SK-N-SH treated with all-trans-retinoic acid at 6 μM for 48 hours (cell line): ENCODE measurements around the gene RRAS.

ENCODE experiments used
- ATAC-seq: fragments of 200-7000 bp; cut with Tn5 transposase; 3 replicates; pipeline ENCODE4 v1.9.1; 2020; ENCODE audit warnings: mild to moderate bottlenecking, moderate library complexity
- ARNTL ChIP-seq: fragments of 450-650 bp; formaldehyde crosslinking; IDR thresholded peaks from 2 replicates; pipeline ENCODE4 v1.5.0; 2020; ENCODE audit warnings: low read depth, mild to moderate bottlenecking, moderate library complexity, borderline replicate concordance
- BACH2 ChIP-seq: fragments of 250-450 bp; sonication (Bioruptor Pico); IDR thresholded peaks from 2 replicates; pipeline ENCODE4 v1.9.0; 2021; ENCODE audit warnings: mild to moderate bottlenecking, borderline replicate concordance
- CSDC2 ChIP-seq: fragments of 250-450 bp; sonication (Bioruptor Pico); IDR thresholded peaks from 2 replicates; pipeline ENCODE4 v1.5.0; 2020; ENCODE audit warnings: mild to moderate bottlenecking, moderate library complexity
- CSRNP3 ChIP-seq: fragments of 250-450 bp; sonication (Bioruptor Pico); IDR thresholded peaks from 2 replicates; pipeline ENCODE4 v1.5.1; 2021; ENCODE audit warnings: mild to moderate bottlenecking, moderate library complexity
- ESRRG ChIP-seq: fragments of 250-450 bp; sonication (Bioruptor Pico); IDR thresholded peaks from 2 replicates; pipeline ENCODE4 v1.6.1; 2021; ENCODE audit warnings: mild to moderate bottlenecking
- ISL1 ChIP-seq: fragments of 250-450 bp; sonication (Bioruptor Pico); IDR thresholded peaks from 2 replicates; pipeline ENCODE4 v2.1.2; 2022; ENCODE audit warnings: mild to moderate bottlenecking, moderate library complexity
- OSR1 ChIP-seq: fragments of 250-450 bp; sonication (Bioruptor Pico); IDR thresholded peaks from 2 replicates; pipeline ENCODE4 v1.8.0; 2022; ENCODE audit warnings: moderate library complexity, mild to moderate bottlenecking, inconsistent platforms
- PPARA ChIP-seq: fragments of 250-450 bp; sonication (Bioruptor Pico); IDR thresholded peaks from 2 replicates; pipeline ENCODE4 v1.5.0; 2020; ENCODE audit warnings: mild to moderate bottlenecking, borderline replicate concordance
- RARB ChIP-seq: fragments of 250-450 bp; sonication (Bioruptor Pico); IDR thresholded peaks from 2 replicates; pipeline ENCODE4 v1.8.0; 2021; ENCODE audit warnings: mild to moderate bottlenecking, moderate library complexity
- SNAI2 ChIP-seq: fragments of 250-450 bp; sonication (Bioruptor Pico); IDR thresholded peaks from 2 replicates; pipeline ENCODE4 v1.5.0; 2020; ENCODE audit warnings: mild to moderate bottlenecking, moderate library complexity
- TCF4 ChIP-seq: fragments of 250-450 bp; sonication (Bioruptor Pico); IDR thresholded peaks from 2 replicates; pipeline ENCODE4 v1.8.0; 2021; ENCODE audit warnings: mild to moderate bottlenecking, moderate library complexity, borderline replicate concordance
- TOX ChIP-seq: fragments of 250-450 bp; sonication (Bioruptor Pico); IDR thresholded peaks from 2 replicates; pipeline ENCODE4 v1.8.0; 2021; ENCODE audit warnings: mild to moderate bottlenecking, moderate library complexity, borderline replicate concordance
- TSHZ2 ChIP-seq: fragments of 250-450 bp; sonication (Bioruptor Pico); IDR thresholded peaks from 2 replicates; pipeline ENCODE4 v1.5.0; 2020; ENCODE audit warnings: mild to moderate bottlenecking, moderate library complexity
- ZC3H10 ChIP-seq: fragments of 250-450 bp; sonication (Bioruptor Pico); IDR thresholded peaks from 2 replicates; pipeline ENCODE4 v1.5.1; 2021; ENCODE audit warnings: mild to moderate bottlenecking, moderate library complexity
- ZFP3 ChIP-seq: fragments of 250-450 bp; sonication (Bioruptor Pico); IDR thresholded peaks from 2 replicates; pipeline ENCODE4 v1.5.0; 2020; ENCODE audit warnings: mild to moderate bottlenecking, moderate library complexity
- ZFP30 ChIP-seq: fragments of 450-650 bp; formaldehyde crosslinking; IDR thresholded peaks from 2 replicates; pipeline ENCODE4 v1.5.0; 2022; ENCODE audit warnings: mild to moderate bottlenecking, moderate library complexity
- ZNF565 ChIP-seq: fragments of 450-650 bp; formaldehyde crosslinking; conservative IDR thresholded peaks from 2 replicates; pipeline ENCODE4 v1.5.0; 2020; ENCODE audit warnings: low read depth, mild to moderate bottlenecking, moderate library complexity
- ZNF70 ChIP-seq: fragments of 450-650 bp; formaldehyde crosslinking; IDR thresholded peaks from 2 replicates; pipeline ENCODE4 v1.5.0; 2020; ENCODE audit warnings: mild to moderate bottlenecking, moderate library complexity
- ZNF8 ChIP-seq: fragments of 450-650 bp; formaldehyde crosslinking; IDR thresholded peaks from 2 replicates; pipeline ENCODE4 v1.5.0; 2020; ENCODE audit warnings: mild to moderate bottlenecking, moderate library complexity
- TF ChIP-seq, protein P1 (sequence below): fragments of 250-450 bp; sonication (Bioruptor Pico); IDR thresholded peaks from 2 replicates; pipeline ENCODE4 v1.8.0; 2020; ENCODE audit warnings: mild to moderate bottlenecking, moderate library complexity, borderline replicate concordance
- TF ChIP-seq, protein P2 (sequence below): fragments of 250-450 bp; sonication (Bioruptor Pico); IDR thresholded peaks from 2 replicates; pipeline ENCODE4 v1.8.0; 2021; ENCODE audit warnings: low read depth, mild to moderate bottlenecking, moderate library complexity, borderline replicate concordance
- TF ChIP-seq, protein P3 (sequence below): fragments of 250-450 bp; sonication (Bioruptor Pico); IDR thresholded peaks from 2 replicates; pipeline ENCODE4 v1.5.1; 2020; ENCODE audit warnings: low read depth, mild to moderate bottlenecking, moderate library complexity

RRAS gene

GRCh38 chr19:49653466-49653806 is 13.5 kb upstream of the RRAS start (continued):
- TF ChIP-seq BACH2 (CRISPR knock-in tag) = no peak
- TF ChIP-seq ZNF70 (CRISPR knock-in tag) = no peak
- TF ChIP-seq TCF4 = no peak
- TF ChIP-seq ZNF565 (CRISPR knock-in tag) = no peak

DNA sequence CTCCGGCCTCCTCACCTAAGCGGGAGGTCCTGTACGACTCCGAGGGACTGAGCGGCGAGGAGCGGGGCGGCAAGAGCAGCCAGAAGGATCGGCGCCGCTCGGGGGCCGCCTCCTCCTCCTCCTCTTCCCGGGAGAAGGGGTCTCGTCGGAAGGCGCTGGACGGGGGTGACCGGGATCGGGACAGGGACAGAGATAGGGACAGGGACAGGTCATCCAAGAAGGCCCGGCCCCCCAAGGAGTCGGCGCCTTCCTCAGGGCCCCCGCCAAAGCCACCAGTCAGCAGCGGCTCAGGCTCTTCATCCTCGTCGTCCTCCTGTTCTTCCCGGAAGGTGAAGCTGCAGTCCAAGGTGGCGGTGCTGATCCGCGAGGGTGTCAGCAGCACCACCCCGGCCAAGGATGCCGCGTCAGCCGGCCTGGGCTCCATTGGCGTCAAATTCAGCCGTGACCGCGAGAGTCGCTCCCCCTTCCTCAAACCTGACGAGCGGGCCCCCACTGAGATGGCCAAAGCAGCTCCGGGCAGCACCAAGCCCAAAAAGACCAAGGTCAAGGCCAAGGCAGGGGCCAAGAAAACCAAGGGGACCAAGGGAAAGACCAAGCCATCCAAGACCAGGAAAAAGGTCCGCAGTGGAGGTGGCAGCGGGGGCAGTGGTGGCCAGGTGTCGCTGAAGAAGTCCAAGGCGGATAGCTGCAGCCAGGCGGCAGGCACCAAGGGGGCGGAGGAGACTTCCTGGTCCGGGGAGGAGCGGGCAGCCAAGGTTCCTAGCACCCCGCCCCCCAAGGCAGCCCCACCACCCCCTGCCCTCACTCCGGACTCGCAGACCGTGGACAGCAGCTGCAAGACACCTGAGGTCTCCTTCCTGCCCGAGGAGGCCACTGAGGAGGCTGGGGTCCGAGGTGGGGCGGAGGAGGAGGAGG is 12.9 kb upstream of the RRAS start:
- TF ChIP-seq OSR1 (no peak), ZC3H10 (CRISPR knock-in tag) (no peak), PPARA (CRISPR knock-in tag) (no peak)

GRCh38 chr19:49651820-49652550 is 12.0 kb upstream of the RRAS start:
- no peak for ATAC-seq
- TF ChIP-seq RARB (CRISPR knock-in tag) (no peak), ARNTL (CRISPR knock-in tag) (no peak), ESRRG (CRISPR knock-in tag) (no peak)

More for the DNA sequence above, 12.9 kb upstream of the RRAS start:
- no peak for ATAC-seq

DNA sequence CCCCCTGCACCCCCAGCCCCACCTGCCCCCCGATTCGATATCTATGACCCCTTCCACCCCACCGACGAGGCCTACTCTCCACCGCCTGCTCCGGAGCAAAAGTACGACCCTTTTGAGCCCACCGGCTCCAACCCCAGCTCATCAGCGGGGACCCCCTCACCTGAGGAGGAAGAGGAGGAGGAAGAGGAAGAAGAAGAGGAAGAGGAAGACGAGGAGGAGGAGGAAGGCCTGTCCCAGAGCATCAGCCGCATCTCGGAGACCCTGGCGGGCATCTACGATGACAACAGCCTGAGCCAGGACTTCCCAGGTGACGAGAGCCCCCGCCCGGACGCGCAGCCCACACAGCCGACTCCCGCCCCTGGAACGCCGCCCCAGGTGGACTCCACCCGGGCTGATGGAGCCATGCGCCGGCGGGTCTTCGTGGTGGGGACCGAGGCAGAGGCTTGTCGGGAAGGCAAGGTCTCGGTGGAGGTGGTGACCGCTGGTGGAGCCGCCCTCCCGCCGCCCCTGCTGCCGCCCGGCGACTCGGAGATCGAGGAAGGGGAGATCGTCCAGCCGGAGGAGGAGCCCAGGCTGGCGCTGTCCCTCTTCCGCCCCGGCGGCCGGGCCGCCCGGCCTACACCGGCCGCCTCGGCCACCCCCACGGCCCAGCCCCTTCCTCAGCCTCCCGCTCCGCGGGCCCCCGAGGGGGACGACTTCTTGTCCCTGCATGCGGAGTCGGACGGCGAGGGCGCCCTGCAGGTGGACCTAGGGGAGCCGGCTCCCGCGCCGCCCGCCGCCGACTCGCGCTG is 11.3 kb upstream of the RRAS start:
- ATAC-seq = no peak
- no peak for TF ChIP-seq ZNF565 (CRISPR knock-in tag)
- TF ChIP-seq SNAI2 (CRISPR knock-in tag) = no peak
- TF ChIP-seq, protein P1, sequence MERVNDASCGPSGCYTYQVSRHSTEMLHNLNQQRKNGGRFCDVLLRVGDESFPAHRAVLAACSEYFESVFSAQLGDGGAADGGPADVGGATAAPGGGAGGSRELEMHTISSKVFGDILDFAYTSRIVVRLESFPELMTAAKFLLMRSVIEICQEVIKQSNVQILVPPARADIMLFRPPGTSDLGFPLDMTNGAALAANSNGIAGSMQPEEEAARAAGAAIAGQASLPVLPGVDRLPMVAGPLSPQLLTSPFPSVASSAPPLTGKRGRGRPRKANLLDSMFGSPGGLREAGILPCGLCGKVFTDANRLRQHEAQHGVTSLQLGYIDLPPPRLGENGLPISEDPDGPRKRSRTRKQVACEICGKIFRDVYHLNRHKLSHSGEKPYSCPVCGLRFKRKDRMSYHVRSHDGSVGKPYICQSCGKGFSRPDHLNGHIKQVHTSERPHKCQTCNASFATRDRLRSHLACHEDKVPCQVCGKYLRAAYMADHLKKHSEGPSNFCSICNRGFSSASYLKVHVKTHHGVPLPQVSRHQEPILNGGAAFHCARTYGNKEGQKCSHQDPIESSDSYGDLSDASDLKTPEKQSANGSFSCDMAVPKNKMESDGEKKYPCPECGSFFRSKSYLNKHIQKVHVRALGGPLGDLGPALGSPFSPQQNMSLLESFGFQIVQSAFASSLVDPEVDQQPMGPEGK = no peak
- no peak for TF ChIP-seq CSDC2 (CRISPR knock-in tag)
- no peak for TF ChIP-seq ISL1
- TF ChIP-seq ZFP30 (CRISPR knock-in tag) = no peak
- TF ChIP-seq, protein P2, sequence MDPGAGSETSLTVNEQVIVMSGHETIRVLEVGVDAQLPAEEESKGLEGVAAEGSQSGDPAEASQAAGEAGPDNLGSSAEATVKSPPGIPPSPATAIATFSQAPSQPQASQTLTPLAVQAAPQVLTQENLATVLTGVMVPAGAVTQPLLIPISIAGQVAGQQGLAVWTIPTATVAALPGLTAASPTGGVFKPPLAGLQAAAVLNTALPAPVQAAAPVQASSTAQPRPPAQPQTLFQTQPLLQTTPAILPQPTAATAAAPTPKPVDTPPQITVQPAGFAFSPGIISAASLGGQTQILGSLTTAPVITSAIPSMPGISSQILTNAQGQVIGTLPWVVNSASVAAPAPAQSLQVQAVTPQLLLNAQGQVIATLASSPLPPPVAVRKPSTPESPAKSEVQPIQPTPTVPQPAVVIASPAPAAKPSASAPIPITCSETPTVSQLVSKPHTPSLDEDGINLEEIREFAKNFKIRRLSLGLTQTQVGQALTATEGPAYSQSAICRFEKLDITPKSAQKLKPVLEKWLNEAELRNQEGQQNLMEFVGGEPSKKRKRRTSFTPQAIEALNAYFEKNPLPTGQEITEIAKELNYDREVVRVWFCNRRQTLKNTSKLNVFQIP (CRISPR knock-in tag) = no peak
- no peak for TF ChIP-seq BACH2 (CRISPR knock-in tag)
- TF ChIP-seq TOX (CRISPR knock-in tag) = no peak
- TF ChIP-seq ESRRG (CRISPR knock-in tag) = no peak
- no peak for TF ChIP-seq ZNF70 (CRISPR knock-in tag)
- no peak for TF ChIP-seq ARNTL (CRISPR knock-in tag)
- TF ChIP-seq ZC3H10 (CRISPR knock-in tag) = no peak
- TF ChIP-seq ZFP3 = no peak
- TF ChIP-seq PPARA (CRISPR knock-in tag) = no peak
- TF ChIP-seq, all 23 proteins: peak for 0

DNA sequence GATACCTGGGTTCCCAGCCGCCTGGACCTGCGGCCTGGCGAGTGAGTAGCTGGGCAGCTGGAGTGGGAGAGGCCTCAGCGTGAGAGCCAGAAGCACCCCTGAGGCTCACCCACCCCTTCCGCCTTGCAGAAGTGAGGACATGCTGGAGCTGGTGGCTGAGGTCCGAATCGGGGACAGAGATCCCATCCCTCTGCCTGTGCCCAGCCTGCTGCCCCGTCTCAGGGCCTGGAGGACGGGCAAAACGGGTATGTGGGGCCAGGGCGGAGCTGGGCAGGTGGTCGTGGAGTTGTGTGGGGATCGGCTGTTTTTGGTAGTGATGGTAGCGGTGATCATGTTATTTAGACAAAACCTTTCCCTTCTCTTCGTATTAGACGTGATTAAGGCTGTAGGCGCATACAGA is 6.6 kb upstream of the RRAS start:
- no peak for ATAC-seq
- no peak for TF ChIP-seq ESRRG (CRISPR knock-in tag)
- TF ChIP-seq TOX (CRISPR knock-in tag) = no peak
- no peak for TF ChIP-seq PPARA (CRISPR knock-in tag)
- no peak for TF ChIP-seq SNAI2 (CRISPR knock-in tag)
- no peak for TF ChIP-seq CSDC2 (CRISPR knock-in tag)
- TF ChIP-seq ZNF565 (CRISPR knock-in tag) = no peak
- no peak for TF ChIP-seq ZNF8 (CRISPR knock-in tag)
- TF ChIP-seq CSRNP3 = no peak
- TF ChIP-seq, protein P3, sequence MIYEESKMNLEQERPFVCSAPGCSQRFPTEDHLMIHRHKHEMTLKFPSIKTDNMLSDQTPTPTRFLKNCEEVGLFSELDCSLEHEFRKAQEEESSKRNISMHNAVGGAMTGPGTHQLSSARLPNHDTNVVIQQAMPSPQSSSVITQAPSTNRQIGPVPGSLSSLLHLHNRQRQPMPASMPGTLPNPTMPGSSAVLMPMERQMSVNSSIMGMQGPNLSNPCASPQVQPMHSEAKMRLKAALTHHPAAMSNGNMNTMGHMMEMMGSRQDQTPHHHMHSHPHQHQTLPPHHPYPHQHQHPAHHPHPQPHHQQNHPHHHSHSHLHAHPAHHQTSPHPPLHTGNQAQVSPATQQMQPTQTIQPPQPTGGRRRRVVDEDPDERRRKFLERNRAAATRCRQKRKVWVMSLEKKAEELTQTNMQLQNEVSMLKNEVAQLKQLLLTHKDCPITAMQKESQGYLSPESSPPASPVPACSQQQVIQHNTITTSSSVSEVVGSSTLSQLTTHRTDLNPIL (CRISPR knock-in tag) = no peak
- TF ChIP-seq TSHZ2 (CRISPR knock-in tag) = no peak
- TF ChIP-seq OSR1 = no peak
- TF ChIP-seq TCF4 = no peak
- no peak for TF ChIP-seq BACH2 (CRISPR knock-in tag)
- TF ChIP-seq ZNF70 (CRISPR knock-in tag) = no peak
- TF ChIP-seq, all 23 proteins: peak for 0
